K562 (cell line): Measurements from ENCODE around the gene PACSIN2. TPM values are rescaled to one million over a fixed set of nuclear protein-coding genes. Genes with fewer than 3 reads are reported as not detected.

Experiments used
- ATAC-seq: fragments of 200-7000 bp; cut with Tn5 transposase; 3 replicates; pipeline ENCODE4 v1.9.1; 2020; ENCODE audit warnings: moderate library complexity
- BruUV-seq: library from RNA; stranded (reverse); fragments of 400-500 nt; replicated peaks from 2 replicates; lab custom pipeline; 2021; lab: Mats Ljungman, UMichigan
- CTCF ChIA-PET: fragments of 300-600 bp; formaldehyde crosslinking; extraction: SDS; loops from one replicate; lab custom pipeline; 2021; ENCODE audit warnings: low intra/inter-chr PET ratio; lab: Yijun Ruan, JAX
- POLR2A ChIA-PET: fragments of 300-600, 350-650 bp; sonication (Branson Sonifier 250); formaldehyde crosslinking; extraction: SDS; loops from one replicate; lab custom pipeline; 2021; ENCODE audit warnings: antibody characterized with exemption, inconsistent platforms; lab: Yijun Ruan, JAX
- DNase-seq, 4 experiments: peaks; one replicate each; pipeline versions ENCODE4 v3.0.0 to v3.0.0-alpha.2; 2011 to 2018; ENCODE audit warnings: low spot score in 3 of 4, mixed read lengths in 3 of 4; ENCODE audit errors: extremely low read depth in 1 of 4
- FAIRE-seq: peaks from 2 replicates; lab custom pipeline; 2011; peaks lifted over from hg19 to GRCh38; lab: Jason Lieb, UNC
- H2AFZ ChIP-seq: 2 replicates; pipeline ENCODE4 v1.6.0; 2011; ENCODE audit warnings: low read depth, low read length, control low read depth, inconsistent platforms
- H3K27ac ChIP-seq: fragments of 200-600 bp; 3 replicates; pipeline ENCODE4 v1.8.0; 2011; ENCODE audit warnings: low read depth, mild to moderate bottlenecking, control low read depth, inconsistent platforms, low read length, moderate library complexity, mixed read lengths; ENCODE audit errors: extremely low read depth
- H3K27me3 ChIP-seq, 2 experiments: fragments of 300-600 bp in 1 of 2; 2 replicates in 1 of 2; 3 replicates in 1 of 2; pipeline versions ENCODE4 v1.6.0 to v1.8.0; 2011; ENCODE audit warnings: inconsistent platforms in 2 of 2, low read length in 2 of 2, mild to moderate bottlenecking in 1 of 2, mixed read lengths in 1 of 2, moderate library complexity in 1 of 2; ENCODE audit not compliant: control insufficient read depth in 2 of 2, insufficient read depth in 2 of 2
- H3K36me3 ChIP-seq: fragments of 300-600 bp; 3 replicates; pipeline ENCODE4 v1.8.0; 2011; ENCODE audit warnings: mild to moderate bottlenecking, low read length, inconsistent platforms; ENCODE audit not compliant: control insufficient read depth, insufficient read depth
- H3K4me1 ChIP-seq, 2 experiments: fragments of 200-600 bp in 1 of 2; replicated peaks in 1 of 2; 2 replicates in 1 of 2; 3 replicates in 1 of 2; pipeline versions ENCODE4 v1.5.1 to v1.8.0; 2011; ENCODE audit warnings: inconsistent platforms in 2 of 2, low read length in 2 of 2, mild to moderate bottlenecking in 1 of 2, mixed read lengths in 1 of 2, moderate library complexity in 1 of 2; ENCODE audit not compliant: control insufficient read depth in 2 of 2, insufficient read depth in 2 of 2
- H3K4me2 ChIP-seq: 2 replicates; pipeline ENCODE4 v1.6.1; 2011; ENCODE audit warnings: low read length, control low read depth, inconsistent platforms, mixed read lengths; ENCODE audit not compliant: insufficient read depth
- H3K4me3 ChIP-seq: fragments of 200-600 bp; sonication (generic), shearing (Covaris generic); 2 replicates; pipeline ENCODE4 v1.5.1; 2016; ENCODE audit warnings: control low read depth, inconsistent platforms
- H3K79me2 ChIP-seq: fragments of 200-600 bp; 3 replicates; pipeline ENCODE4 v1.8.0; 2011; ENCODE audit warnings: low read length, inconsistent platforms; ENCODE audit not compliant: control insufficient read depth, insufficient read depth
- H3K9ac ChIP-seq, 2 experiments: 2 replicates each; pipeline versions ENCODE4 v1.6.0 to v1.6.1; 2011; ENCODE audit warnings: low read depth in 2 of 2, low read length in 2 of 2, control low read depth in 1 of 2, inconsistent platforms in 1 of 2, mild to moderate bottlenecking in 1 of 2, mixed read lengths in 1 of 2; ENCODE audit not compliant: insufficient read depth in 1 of 2
- H3K9me1 ChIP-seq: one replicate; pipeline ENCODE4 v1.6.0; 2011; ENCODE audit warnings: inconsistent platforms, mild to moderate bottlenecking, low read length, moderate library complexity; ENCODE audit not compliant: control insufficient read depth, insufficient read depth
- H3K9me3 ChIP-seq: replicated peaks from 2 replicates; pipeline ENCODE4 v1.5.1; 2011; ENCODE audit warnings: low read depth, low read length, inconsistent platforms; ENCODE audit not compliant: control insufficient read depth, insufficient read depth
- H4K20me1 ChIP-seq: replicated peaks from 2 replicates; pipeline ENCODE4 v1.6.1; 2011; ENCODE audit warnings: low read length, inconsistent platforms, mixed read lengths; ENCODE audit not compliant: control insufficient read depth, insufficient read depth
- BRD4 ChIP-seq: fragments of 200-600 bp; sonication (generic); IDR thresholded peaks from 2 replicates; pipeline ENCODE4 v1.6.1; 2017; ENCODE audit warnings: inconsistent platforms
- ZNF324 ChIP-seq: fragments of 250-450 bp; sonication (Bioruptor Pico); IDR thresholded peaks from 2 replicates; pipeline ENCODE4 v1.4.0; 2020; ENCODE audit warnings: mild to moderate bottlenecking
- WGBS: fragments of 100-300 bp; shearing (Covaris generic); methylation state at CpG from one replicate; pipeline ENCODE4 v1.1.6; 2016; ENCODE audit warnings: low coverage, mixed read lengths; ENCODE audit not compliant: insufficient coverage; ENCODE audit errors: missing lambda C conversion rate; 5-methylcytosine and 5-hydroxymethylcytosine counted together
- in situ Hi-C: fragments of 300-500 bp; cut with MboI; formaldehyde crosslinking; loops from 4 replicates; pipeline ENCODE4 v1.15.0; 2018; ENCODE audit warnings: inconsistent platforms, mixed read lengths
- intact Hi-C: fragments of 100-400 bp; cut with micrococcal nuclease; formaldehyde crosslinking; loops from 2 replicates; pipeline ENCODE4 v1.14.2; 2022
- polyA plus RNA-seq, 8 experiments: library from polyadenylated mRNA; depleted of rRNA in 4 of 8; stranded (reverse) in 5 of 8; unstranded in 3 of 8; fragments of >200 nt; fragmentation: Nextera tagmentation in 2 of 8; fragmentation: Illumina TruSeq in 1 of 8; extraction: Ambion mirVana in 2 of 8; extraction: Trizol in 1 of 8; gene quantifications; 2 replicates each; pipeline versions ENCODE4 v1.2.1 to v1.2.3, GENCODE V29; 2011 to 2014; ENCODE audit warnings: inconsistent platforms in 1 of 8, missing spikeins in 1 of 8
- total RNA-seq, 7 experiments: library from RNA; depleted of rRNA in 6 of 7; stranded (reverse); fragments of >200 nt in 6 of 7; fragmentation: Illumina TruSeq in 2 of 7; extraction: Trizol in 2 of 7; gene quantifications; 2 replicates each; pipeline versions ENCODE4 v1.2.1 to v1.2.3, GENCODE V29; 2011 to 2021; ENCODE audit warnings: low replicate concordance in 1 of 7

PACSIN2 gene
- total and polyA plus RNA-seq, 9 of the 15 experiments (the other 6 are each of a cell fraction or from before 2014, with no cell fraction given), result 0.45 to 45.1 (median 23.9) TPM

GRCh38 chr22:42994276-42994916 is 20.6 kb downstream of the PACSIN2 start:
- in situ Hi-C loops (no loop called here), intact Hi-C loops (no loop called here)
- Histone ChIP-seq H4K20me1 (peaks cover 8% of the 10 kb centered on the region), H3K4me2 (no peak overlapping the region), H2AFZ (no peak overlapping the region), H3K79me2 (peaks cover 53% of the 10 kb centered on the region), H3K4me3 (no peak overlapping the region), H3K9ac (no peak overlapping the region; a peak in 1 of 4 replicates), H3K36me3 (no peaks in the 10 kb centered on the region; the same call in 2 of the 3 replicates), H3K9me1 (no peaks in the 10 kb centered on the region), H3K27ac (no peak overlapping the region), H3K9me3 (no peaks in the 10 kb centered on the region), H3K27me3 (no peaks in the 10 kb centered on the region), H3K4me1 (peaks cover 3 to 8% of the 10 kb centered on the region in 2 experiments; a peak in 3 of 5 replicates)
- no peak for TF ChIP-seq BRD4
- no TSS peak for BruUV-seq
- 92% methylated on average over 8 of the region's 12 CpGs for WGBS
- FAIRE-seq (no peak), ATAC-seq (no peak), DNase-seq (no peak)
- ChIA-PET POLR2A (no interaction called here), CTCF (no interaction called here)

- no peak overlapping the region for H3K9ac ChIP-seq
- 77% methylated on average over 11 of the region's 12 CpGs for WGBS
- H3K79me2 ChIP-seq, result peaks cover 47% of the 10 kb centered on the region
- H3K9me3 ChIP-seq, result no peaks in the 10 kb centered on the region
- peaks cover 8% of the 10 kb centered on the region for H4K20me1 ChIP-seq
- in situ Hi-C loops, result no loop called here
- no peaks in the 10 kb centered on the region for H3K27me3 ChIP-seq
- H3K36me3 ChIP-seq, result no peaks in the 10 kb centered on the region; the same call in 2 of the 3 replicates
- no peak overlapping the region for H3K27ac ChIP-seq
- ChIA-PET POLR2A (no interaction called here), CTCF (no interaction called here)
- H3K4me1 ChIP-seq, result peaks cover 3 to 8% of the 10 kb centered on the region in 2 experiments; a peak in 3 of 5 replicates
- intact Hi-C loops, result no loop called here
- no peak overlapping the region for H3K4me2 ChIP-seq
- no peak for DNase-seq
- no peak for FAIRE-seq
- ATAC-seq, result no peak
- no peak for TF ChIP-seq ZNF324 (CRISPR knock-in tag)
- no peak overlapping the region for H3K4me3 ChIP-seq
- no peak overlapping the region for H2AFZ ChIP-seq
- no peaks in the 10 kb centered on the region for H3K9me1 ChIP-seq
- BruUV-seq, result no TSS peak
These were observed 21.2 kb downstream of the PACSIN2 start for GRCh38 chr22:42993651-42994275.
